ENCODE measurements around the gene OR2F2. TPM values are rescaled to one million over a fixed set of nuclear protein-coding genes. Genes with fewer than 3 reads are reported as not detected.

OR2F2 gene, protein sequence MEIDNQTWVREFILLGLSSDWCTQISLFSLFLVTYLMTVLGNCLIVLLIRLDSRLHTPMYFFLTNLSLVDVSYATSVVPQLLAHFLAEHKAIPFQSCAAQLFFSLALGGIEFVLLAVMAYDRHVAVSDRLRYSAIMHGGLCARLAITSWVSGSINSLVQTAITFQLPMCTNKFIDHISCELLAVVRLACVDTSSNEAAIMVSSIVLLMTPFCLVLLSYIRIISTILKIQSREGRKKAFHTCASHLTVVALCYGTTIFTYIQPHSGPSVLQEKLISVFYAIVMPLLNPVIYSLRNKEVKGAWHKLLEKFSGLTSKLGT
- total RNA-seq = not detected

DNA sequence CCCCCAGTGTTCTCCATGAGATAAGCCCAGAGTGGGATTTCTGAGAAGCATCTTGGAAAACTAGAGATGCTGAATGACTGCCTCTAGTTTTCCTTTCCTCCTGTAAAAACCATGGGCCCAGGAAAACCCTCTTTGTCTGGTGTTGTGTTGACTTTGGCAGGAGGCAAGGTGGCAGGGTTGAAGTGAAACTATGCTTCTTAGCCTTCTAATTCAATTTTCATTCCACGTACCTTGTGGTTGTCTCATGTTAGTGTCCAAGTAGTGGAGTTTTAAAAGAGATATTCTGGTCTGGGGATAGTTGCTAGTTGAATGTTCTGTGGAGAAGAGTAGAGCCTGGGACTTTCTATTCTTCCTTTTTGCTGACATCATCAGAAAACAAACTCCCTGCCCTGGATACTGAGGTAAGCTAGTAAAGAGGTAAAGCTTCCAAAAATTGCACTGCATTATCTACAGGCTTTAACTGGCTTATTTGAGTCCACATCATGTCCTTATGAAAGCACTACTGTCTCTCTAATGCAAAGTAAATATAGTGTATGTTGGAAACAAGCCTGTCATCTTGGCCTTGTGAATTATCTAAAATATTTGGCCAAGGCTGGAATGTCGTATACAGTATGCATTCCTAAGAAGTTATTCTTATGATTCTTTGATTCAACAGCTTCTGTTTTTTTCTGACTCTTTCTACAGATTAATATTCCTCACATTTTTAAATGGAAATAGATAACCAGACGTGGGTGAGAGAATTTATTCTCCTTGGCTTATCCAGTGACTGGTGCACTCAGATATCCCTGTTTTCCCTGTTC, at the start of gene OR2F2:
OR2F2 (plus strand) TSS at position 708 of the 800 bp plus-strand sequence; CDS start at position 708, 0 bp downstream.
- H3K4me1 Mint-ChIP-seq = peaks cover 4% of the 10 kb centered on the region
- intact Hi-C loops (cut with DNase I, micrococcal nuclease) = no loop called here
- peaks cover 12% of the 10 kb centered on the region for H3K27me3 Mint-ChIP-seq
- H3K36me3 Mint-ChIP-seq (ENCODE audit: low read depth) = peaks cover 3% of the 10 kb centered on the region
- peaks cover 5% of the 10 kb centered on the region for H3K9me3 Mint-ChIP-seq (ENCODE audit: low read depth)
- ATAC-seq = no peak
- DNase-seq = no peak
- CTCF ChIA-PET = interaction anchor here (0.5 to 0.7 kb wide), 2 partner anchors 10 to 53 kb away, joined by 3 to 4 read pairs; no protein-coding TSS in a partner anchor
- H3K27ac Mint-ChIP-seq = no peak within 1 kb of the TSS
- no peak within 1 kb of the TSS for H3K4me3 Mint-ChIP-seq
- POLR2A ChIA-PET = no interaction called here

DNA sequence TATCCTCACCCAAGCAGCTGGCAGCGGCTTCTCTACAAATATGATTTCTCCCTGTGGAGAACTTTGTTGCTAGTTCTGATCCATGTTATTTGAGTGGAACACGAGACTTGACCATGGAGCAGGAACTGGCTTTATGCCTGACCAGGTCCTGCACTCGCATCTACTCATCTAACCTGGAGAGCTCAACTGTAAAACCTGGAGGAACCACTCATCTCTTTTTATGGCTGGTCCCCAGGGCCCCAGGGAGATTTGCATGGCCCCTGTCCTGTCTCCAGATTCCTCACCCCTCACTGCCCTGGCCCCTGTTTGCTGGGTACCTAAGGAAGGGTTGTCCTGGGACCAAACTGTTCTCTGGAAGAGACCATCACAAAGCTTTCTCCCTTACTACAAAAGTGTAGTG, 49.1 kb upstream of the OR2F2 start:
- no peak overlapping the region for H3K4me3 Mint-ChIP-seq
- peaks cover 12% of the 10 kb centered on the region for H3K4me1 Mint-ChIP-seq
- peaks cover 3% of the 10 kb centered on the region for H3K9me3 Mint-ChIP-seq (ENCODE audit: low read depth)
- H3K27me3 Mint-ChIP-seq = peaks cover 39% of the 10 kb centered on the region
- H3K36me3 Mint-ChIP-seq (ENCODE audit: low read depth) = peaks cover 23% of the 10 kb centered on the region
- intact Hi-C loops (cut with DNase I, micrococcal nuclease) = no loop called here
- POLR2A ChIA-PET = no interaction called here
- H3K27ac Mint-ChIP-seq = no peak overlapping the region
- ATAC-seq (no peak), DNase-seq (no peak)
- CTCF ChIA-PET = interaction anchor here (1.1 to 2.3 kb wide), 2 partner anchors 15 kb away, joined by 3 to 15 read pairs; partner anchors contain the start of gene TCAF1

DNA sequence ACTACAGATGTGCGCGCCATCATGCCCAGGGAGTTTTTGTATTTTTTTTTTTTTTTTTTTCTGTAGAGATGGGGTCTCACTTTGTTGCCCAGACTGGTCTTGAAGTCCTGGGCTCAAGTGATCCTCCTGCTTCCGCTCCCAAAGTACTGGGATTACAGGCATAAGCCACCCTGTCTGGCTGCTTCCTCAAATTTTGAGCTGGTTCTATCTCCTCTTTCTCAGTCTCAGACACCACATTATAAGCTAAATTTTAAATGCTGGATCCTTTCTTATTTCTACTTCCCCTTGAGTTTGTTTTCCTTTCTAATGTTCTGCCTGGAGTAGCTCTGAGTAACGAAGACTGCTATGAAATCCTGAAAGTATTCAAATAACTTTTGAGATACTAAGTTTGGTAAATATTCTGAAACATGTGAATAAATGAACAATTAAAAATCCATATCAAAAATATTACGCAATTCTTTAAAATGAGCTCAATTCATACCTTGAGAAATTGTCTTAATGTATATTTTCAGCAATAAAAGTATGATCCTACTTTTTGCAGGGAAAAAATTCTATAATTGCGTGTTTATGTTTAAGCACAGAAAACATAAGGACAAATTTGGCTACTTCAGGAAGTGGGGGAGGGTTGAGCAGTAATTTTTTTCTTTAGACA, 48.1 kb upstream of the OR2F2 start:
- H3K4me3 Mint-ChIP-seq = no peak overlapping the region
- intact Hi-C loops (cut with DNase I, micrococcal nuclease) = no loop called here
- ChIA-PET POLR2A (no interaction called here), CTCF (interaction anchor here (0.6 to 2.3 kb wide), 2 partner anchors 14 to 1089 kb away, joined by 3 to 15 read pairs; partner anchors contain the start of gene TCAF1)
- peaks cover 35% of the 10 kb centered on the region for H3K27me3 Mint-ChIP-seq
- peaks cover 7% of the 10 kb centered on the region for H3K9me3 Mint-ChIP-seq (ENCODE audit: low read depth)
- peaks cover 27% of the 10 kb centered on the region for H3K36me3 Mint-ChIP-seq (ENCODE audit: low read depth)
- H3K4me1 Mint-ChIP-seq = peaks cover 12% of the 10 kb centered on the region
- no peak for ATAC-seq
- no peak for DNase-seq
- H3K27ac Mint-ChIP-seq = no peak overlapping the region

GRCh38 chr7:143889068-143889467, 46.0 kb upstream of the OR2F2 start:
- POLR2A ChIA-PET = no interaction called here
- H3K9me3 Mint-ChIP-seq (ENCODE audit: low read depth) = peaks cover 9% of the 10 kb centered on the region

GRCh38 chr7:143890558-143890957, 44.5 kb upstream of the OR2F2 start:
- Mint-ChIP-seq H3K4me3 (no peak overlapping the region), H3K27ac (no peak overlapping the region), H3K4me1 (peaks cover 5% of the 10 kb centered on the region), H3K27me3 (peaks cover 13% of the 10 kb centered on the region), H3K9me3 (ENCODE audit: low read depth) (peaks cover 9% of the 10 kb centered on the region), H3K36me3 (ENCODE audit: low read depth) (peaks cover 30% of the 10 kb centered on the region)
- ATAC-seq (no peak), DNase-seq (no peak)
- CTCF ChIA-PET = interaction anchor here (0.9 kb wide), 1 partner anchor 22 kb away, joined by 4 read pairs; no protein-coding TSS in a partner anchor
- intact Hi-C loops (cut with DNase I, micrococcal nuclease) = no loop called here
- POLR2A ChIA-PET = no interaction called here

More at GRCh38 chr7:143889068-143889467, 46.0 kb upstream of the OR2F2 start:
- H3K4me3 Mint-ChIP-seq = no peak overlapping the region
- DNase-seq (no peak), ATAC-seq (no peak)
- intact Hi-C loops (cut with DNase I, micrococcal nuclease) = no loop called here
- CTCF ChIA-PET = no interaction called here
- H3K4me1 Mint-ChIP-seq = peaks cover 5% of the 10 kb centered on the region
- no peak overlapping the region for H3K27ac Mint-ChIP-seq
- peaks cover 29% of the 10 kb centered on the region for H3K36me3 Mint-ChIP-seq (ENCODE audit: low read depth)
- peaks cover 21% of the 10 kb centered on the region for H3K27me3 Mint-ChIP-seq

GRCh38 chr7:143891457-143891856, 43.6 kb upstream of the OR2F2 start:
- peaks cover 9% of the 10 kb centered on the region for H3K27me3 Mint-ChIP-seq
- intact Hi-C loops (cut with DNase I, micrococcal nuclease) = no loop called here
- no peak overlapping the region for H3K27ac Mint-ChIP-seq
- POLR2A ChIA-PET = no interaction called here
- H3K4me1 Mint-ChIP-seq = peaks cover 2% of the 10 kb centered on the region
- CTCF ChIA-PET = interaction anchor here (1.5 to 2.7 kb wide), 3 partner anchors 10 to 155 kb away, joined by 4 to 17 read pairs (median 5); partner anchors contain the start of gene TCAF1
- H3K36me3 Mint-ChIP-seq (ENCODE audit: low read depth) = peaks cover 30% of the 10 kb centered on the region
- ATAC-seq (no peak), DNase-seq (no peak)
- peaks cover 9% of the 10 kb centered on the region for H3K9me3 Mint-ChIP-seq (ENCODE audit: low read depth)
- H3K4me3 Mint-ChIP-seq = no peak overlapping the region

DNA sequence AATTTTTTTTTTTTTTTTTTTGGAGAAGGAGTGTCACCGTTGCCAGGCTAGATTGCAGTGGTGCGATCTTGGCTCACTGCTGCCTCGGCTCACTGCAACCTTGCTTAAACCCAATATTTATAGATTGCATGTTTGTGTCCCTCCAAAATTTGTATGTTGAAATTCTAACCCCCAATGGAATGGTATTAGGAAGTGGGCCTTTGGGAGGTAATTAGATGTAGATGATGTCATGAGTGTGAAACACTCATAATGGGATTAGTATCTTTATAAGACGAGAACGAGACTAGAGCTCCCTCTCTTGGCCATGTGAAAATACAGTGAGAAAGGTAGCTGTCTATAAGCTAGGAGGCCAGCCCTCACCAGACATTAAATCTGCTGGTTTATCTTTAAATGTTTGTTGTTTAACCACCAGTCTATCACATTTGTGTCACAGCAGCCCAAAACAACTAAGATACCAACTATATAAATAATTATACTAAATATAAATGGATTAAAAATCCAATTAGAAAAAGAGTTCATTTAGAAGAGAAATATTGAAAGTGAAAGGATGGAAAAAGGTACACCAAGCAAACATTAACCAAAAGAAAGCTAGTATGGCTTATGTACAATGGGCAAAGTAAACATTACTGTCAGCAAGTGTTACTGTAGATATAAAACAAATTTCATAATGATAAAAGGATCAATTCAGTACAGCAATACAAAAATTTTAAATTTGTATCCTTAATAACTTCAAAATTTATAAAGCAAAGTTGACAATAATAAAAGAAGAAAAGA, 42.3 kb upstream of the OR2F2 start:
- peaks cover 30% of the 10 kb centered on the region for H3K36me3 Mint-ChIP-seq (ENCODE audit: low read depth)
- H3K4me1 Mint-ChIP-seq = no peaks in the 10 kb centered on the region
- no peak overlapping the region for H3K27ac Mint-ChIP-seq
- intact Hi-C loops (cut with DNase I, micrococcal nuclease) = no loop called here
- DNase-seq (no peak), ATAC-seq (peak; percentile 75)
- ChIA-PET POLR2A (interaction anchor here (1.2 kb wide), 1 partner anchor 9 kb away, joined by 6 read pairs; the partner anchor contains the start of gene TCAF1), CTCF (interaction anchor here (0.9 to 2.7 kb wide), 5 partner anchors 9 to 156 kb away, joined by 3 to 17 read pairs (median 4); partner anchors contain the start of gene TCAF1)
- H3K4me3 Mint-ChIP-seq = no peak overlapping the region
- peaks cover 9% of the 10 kb centered on the region for H3K9me3 Mint-ChIP-seq (ENCODE audit: low read depth)
- H3K27me3 Mint-ChIP-seq = peaks cover 5% of the 10 kb centered on the region

DNA sequence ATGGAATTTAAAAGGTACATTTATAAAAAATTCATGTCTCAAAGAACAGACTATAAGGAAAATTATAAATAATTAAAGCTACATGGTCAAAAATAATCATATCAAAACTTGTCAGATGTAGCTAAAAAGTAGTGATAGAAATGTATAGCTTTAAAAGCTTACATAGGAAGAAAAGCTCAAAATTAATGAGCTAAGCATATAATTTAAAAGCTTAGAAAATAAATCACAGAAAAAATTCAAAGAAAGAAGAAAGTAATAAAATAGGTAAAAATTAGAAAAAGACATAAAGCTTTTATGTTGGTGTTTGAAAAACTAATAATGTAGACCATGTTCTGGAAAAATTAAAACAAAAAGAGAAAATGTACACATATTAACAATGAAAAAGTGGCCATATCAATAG, 38.4 kb upstream of the OR2F2 start:
- Mint-ChIP-seq H3K4me1 (peaks cover 20% of the 10 kb centered on the region), H3K4me3 (no peak overlapping the region), H3K36me3 (ENCODE audit: low read depth) (peaks cover 4% of the 10 kb centered on the region), H3K27ac (no peak overlapping the region), H3K27me3 (no peaks in the 10 kb centered on the region), H3K9me3 (ENCODE audit: low read depth) (peaks cover 3% of the 10 kb centered on the region)
- DNase-seq = no peak
- no peak for ATAC-seq
- POLR2A ChIA-PET = interaction anchor here (0.6 kb wide), 1 partner anchor 90 kb away, joined by 5 read pairs; no protein-coding TSS in a partner anchor
- intact Hi-C loops (cut with DNase I, micrococcal nuclease) = no loop called here
- CTCF ChIA-PET = interaction anchor here (0.7 to 1.2 kb wide), 2 partner anchors 12 to 160 kb away, joined by 3 read pairs; no protein-coding TSS in a partner anchor

GRCh38 chr7:143898810-143899209, 36.2 kb upstream of the OR2F2 start:
- H3K27me3 Mint-ChIP-seq = no peaks in the 10 kb centered on the region
- peaks cover 26% of the 10 kb centered on the region for H3K4me1 Mint-ChIP-seq
- CTCF ChIA-PET = no interaction called here
- ATAC-seq (no peak), DNase-seq (no peak)
- POLR2A ChIA-PET = no interaction called here
- intact Hi-C loops (cut with DNase I, micrococcal nuclease) = no loop called here
- no peak overlapping the region for H3K27ac Mint-ChIP-seq
- no peak overlapping the region for H3K4me3 Mint-ChIP-seq
- peaks cover 1% of the 10 kb centered on the region for H3K36me3 Mint-ChIP-seq (ENCODE audit: low read depth)
- H3K9me3 Mint-ChIP-seq (ENCODE audit: low read depth) = no peaks in the 10 kb centered on the region

- Mint-ChIP-seq H3K9me3 (ENCODE audit: low read depth) (no peaks in the 10 kb centered on the region), H3K27ac (no peak overlapping the region), H3K4me3 (peak overlapping the region; percentile 88), H3K27me3 (no peaks in the 10 kb centered on the region), H3K4me1 (peaks cover 26% of the 10 kb centered on the region), H3K36me3 (ENCODE audit: low read depth) (no peaks in the 10 kb centered on the region)
- ATAC-seq = no peak
- ChIA-PET CTCF (interaction anchor here (2.4 to 3.6 kb wide), 3 partner anchors 11 to 228 kb away, joined by 15 to 16 read pairs (median 16); no protein-coding TSS in a partner anchor), POLR2A (no interaction called here)
- no peak for DNase-seq
- intact Hi-C loops (cut with DNase I, micrococcal nuclease) = loop anchor here in 1 of 2 experiments (10.0 kb wide), 1 partner anchor 225 kb away; the partner anchor contains the start of gene OR2A14
Measured at GRCh38 chr7:143900230-143900766, 34.7 kb upstream of the OR2F2 start.

All from activated CD4-positive, alpha-beta T cell treated with anti-CD3 and anti-CD28 coated beads for 36 hours (primary cell).